ENCODE measurements around the gene DYNLT2B.
"Not testable (repeated sequence)": the region's sequence is repeated elsewhere in the genome, so short reads cannot be mapped to it uniquely, and the experiment has no call there.

The DYNLT2B gene

GRCh38 chr3:196246612-196247308 is 71.3 kb downstream of the DYNLT2B start:
- Histone ChIP-seq H3K4me3 (ENCODE audit: low read length) (no peak overlapping the region), H3K27me3 (ENCODE audit: insufficient read depth, low read length) (no peaks in the 10 kb centered on the region), H3K9me3 (ENCODE audit: low read length) (peaks cover 5% of the 10 kb centered on the region), H3K4me1 (ENCODE audit: insufficient read depth, low read length) (no peaks in the 10 kb centered on the region), H2AFZ (ENCODE audit: low read depth, low read length) (no peak overlapping the region), H3K36me3 (ENCODE audit: insufficient read depth, low read length) (peaks cover 40% of the 10 kb centered on the region)

GRCh38 chr3:196244166-196244565 is 73.9 kb downstream of the DYNLT2B start:
- H3K9me3 ChIP-seq (ENCODE audit: low read length); H3K27me3 ChIP-seq (ENCODE audit: insufficient read depth, low read length); H2AFZ ChIP-seq (ENCODE audit: low read depth, low read length); H3K4me3 ChIP-seq (ENCODE audit: low read length); H3K4me1 ChIP-seq (ENCODE audit: insufficient read depth, low read length): not testable (repeated sequence)
- H3K36me3 ChIP-seq (ENCODE audit: insufficient read depth, low read length): peaks cover 51% of the 10 kb centered on the region

- no peaks in the 10 kb centered on the region for H3K4me1 ChIP-seq (ENCODE audit: insufficient read depth, low read length)
- H3K9me3 ChIP-seq (ENCODE audit: low read length): no peaks in the 10 kb centered on the region
- no peak overlapping the region for H3K4me3 ChIP-seq (ENCODE audit: low read length)
- H3K27me3 ChIP-seq (ENCODE audit: insufficient read depth, low read length): no peaks in the 10 kb centered on the region
- peaks cover 58% of the 10 kb centered on the region for H3K36me3 ChIP-seq (ENCODE audit: insufficient read depth, low read length)
- no peak overlapping the region for H2AFZ ChIP-seq (ENCODE audit: low read depth, low read length)
Measured at GRCh38 chr3:196241704-196242103, 76.3 kb downstream of the DYNLT2B start.
